Epithelial cell of proximal tubule (primary cell): ENCODE measurements around the gene ITIH4. TPM values are rescaled to one million over a fixed set of nuclear protein-coding genes. Genes with fewer than 3 reads are reported as not detected.
A peak's percentile ranks its signal among the peaks of the same experiment; 100 is the strongest.

Experiments
- DNase-seq: peaks from one replicate; pipeline ENCODE4 v3.0.0-alpha.2; 2011; ENCODE audit warnings: low read depth
- H3K4me3 ChIP-seq: 2 replicates; pipeline ENCODE4 v1.5.1; 2011; ENCODE audit warnings: low read depth, mild to moderate bottlenecking, low read length
- total RNA-seq: library from RNA; depleted of rRNA; stranded (reverse); fragments of >200 nt; gene quantifications from 2 replicates; pipeline ENCODE4 v1.2.3, GENCODE V29; 2015
- TF ChIP-seq, protein P1 (sequence below): conservative IDR thresholded peaks from 2 replicates; pipeline ENCODE4 v1.5.1; 2012; ENCODE audit warnings: low read depth, mild to moderate bottlenecking, low read length

ITIH4 gene
- total RNA-seq, 1 donor from 2014 or later: not detected

DNA sequence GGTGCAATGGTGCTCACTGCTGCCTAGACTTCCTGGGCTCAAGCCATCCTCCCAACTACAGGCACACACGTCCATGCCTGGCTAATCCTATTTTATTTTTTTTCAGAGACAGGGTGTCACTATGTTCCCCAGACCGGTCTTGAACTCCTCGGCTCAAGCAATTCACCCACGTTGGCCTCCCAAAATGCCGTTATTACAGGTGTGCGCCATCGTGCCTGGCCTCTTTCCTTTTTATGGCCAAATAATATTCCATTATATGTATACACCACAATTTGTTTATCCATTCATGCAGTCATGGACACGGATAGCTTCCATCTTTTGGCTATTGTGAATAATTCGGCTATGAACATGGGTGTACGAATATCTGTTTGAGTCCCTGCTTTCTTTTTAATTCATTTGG, 58.8 kb downstream of the ITIH4 start:
- DNase-seq: no peak
- peak overlapping the region; percentile 85 for H3K4me3 ChIP-seq
- TF ChIP-seq, protein P1, sequence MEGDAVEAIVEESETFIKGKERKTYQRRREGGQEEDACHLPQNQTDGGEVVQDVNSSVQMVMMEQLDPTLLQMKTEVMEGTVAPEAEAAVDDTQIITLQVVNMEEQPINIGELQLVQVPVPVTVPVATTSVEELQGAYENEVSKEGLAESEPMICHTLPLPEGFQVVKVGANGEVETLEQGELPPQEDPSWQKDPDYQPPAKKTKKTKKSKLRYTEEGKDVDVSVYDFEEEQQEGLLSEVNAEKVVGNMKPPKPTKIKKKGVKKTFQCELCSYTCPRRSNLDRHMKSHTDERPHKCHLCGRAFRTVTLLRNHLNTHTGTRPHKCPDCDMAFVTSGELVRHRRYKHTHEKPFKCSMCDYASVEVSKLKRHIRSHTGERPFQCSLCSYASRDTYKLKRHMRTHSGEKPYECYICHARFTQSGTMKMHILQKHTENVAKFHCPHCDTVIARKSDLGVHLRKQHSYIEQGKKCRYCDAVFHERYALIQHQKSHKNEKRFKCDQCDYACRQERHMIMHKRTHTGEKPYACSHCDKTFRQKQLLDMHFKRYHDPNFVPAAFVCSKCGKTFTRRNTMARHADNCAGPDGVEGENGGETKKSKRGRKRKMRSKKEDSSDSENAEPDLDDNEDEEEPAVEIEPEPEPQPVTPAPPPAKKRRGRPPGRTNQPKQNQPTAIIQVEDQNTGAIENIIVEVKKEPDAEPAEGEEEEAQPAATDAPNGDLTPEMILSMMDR: no peak

DNA sequence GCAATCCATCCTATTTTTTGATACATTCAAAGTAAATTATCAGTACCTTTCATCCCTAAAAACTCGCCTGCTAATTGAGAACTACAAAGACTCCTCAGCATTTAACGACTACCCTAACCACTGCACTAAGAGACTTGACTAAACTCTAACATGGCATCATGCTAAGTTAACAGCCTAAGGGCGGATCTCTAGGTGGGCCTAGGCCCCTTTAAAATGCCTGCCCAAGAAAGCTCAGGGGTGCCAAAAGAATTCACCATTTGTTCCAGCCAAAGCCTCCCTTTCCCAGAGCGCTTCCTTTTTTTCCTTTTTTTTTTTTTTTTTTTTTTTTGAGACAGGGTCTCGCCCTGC, 59.2 kb downstream of the ITIH4 start:
- no peak for DNase-seq
- TF ChIP-seq, protein P1: no peak
- peak overlapping the region; percentile 85 for H3K4me3 ChIP-seq

DNA sequence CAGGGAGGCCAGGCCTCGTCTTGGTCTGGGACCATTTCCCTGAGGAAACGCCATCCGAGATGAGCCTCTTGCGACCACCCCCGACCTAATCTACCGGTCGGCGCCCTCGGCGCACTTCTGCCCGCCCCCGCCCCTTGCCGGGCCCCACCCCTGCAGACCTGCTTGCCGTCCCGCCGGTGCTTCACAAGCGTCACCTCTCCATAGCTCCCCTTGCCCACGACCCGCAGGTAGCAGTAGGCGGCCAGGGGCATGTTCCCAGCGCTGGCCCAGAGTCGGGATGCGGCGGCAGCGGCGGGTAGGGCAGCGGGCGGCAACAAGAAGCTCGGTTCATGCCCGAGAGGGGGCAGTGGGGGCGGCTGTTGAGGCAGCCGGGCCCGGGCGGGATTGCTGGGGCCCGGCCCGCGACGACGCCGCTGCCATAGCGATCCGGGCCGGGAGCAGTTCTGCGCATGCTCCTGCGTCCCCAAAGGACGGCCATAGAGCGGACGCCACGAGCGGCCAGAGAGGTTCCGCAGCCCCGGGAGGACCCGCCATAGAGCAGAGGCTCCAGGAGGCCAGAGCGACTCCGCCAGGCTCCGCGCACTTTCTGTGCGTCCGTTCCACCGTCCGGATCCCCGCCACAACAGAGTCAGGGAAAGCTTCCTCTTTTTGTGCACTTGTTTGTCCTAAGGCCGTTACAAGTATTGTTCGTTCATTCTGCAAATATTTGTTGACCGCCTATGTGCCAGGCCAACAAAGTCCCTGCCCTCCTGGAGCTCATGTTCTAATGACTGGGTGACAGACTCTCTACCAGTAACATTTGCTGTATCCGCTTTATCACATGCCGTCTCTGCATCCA, 59.8 kb downstream of the ITIH4 start, which contains the start of gene NEK4:
TSS of gene NEK4 (minus strand) at position 445 of the 838 bp plus-strand sequence. CDS start at position 251, 194 bp downstream.
- DNase-seq: peak; percentile 7
- peak within 1 kb of the TSS; percentile 85 for H3K4me3 ChIP-seq
- TF ChIP-seq, protein P1: no peak

DNA sequence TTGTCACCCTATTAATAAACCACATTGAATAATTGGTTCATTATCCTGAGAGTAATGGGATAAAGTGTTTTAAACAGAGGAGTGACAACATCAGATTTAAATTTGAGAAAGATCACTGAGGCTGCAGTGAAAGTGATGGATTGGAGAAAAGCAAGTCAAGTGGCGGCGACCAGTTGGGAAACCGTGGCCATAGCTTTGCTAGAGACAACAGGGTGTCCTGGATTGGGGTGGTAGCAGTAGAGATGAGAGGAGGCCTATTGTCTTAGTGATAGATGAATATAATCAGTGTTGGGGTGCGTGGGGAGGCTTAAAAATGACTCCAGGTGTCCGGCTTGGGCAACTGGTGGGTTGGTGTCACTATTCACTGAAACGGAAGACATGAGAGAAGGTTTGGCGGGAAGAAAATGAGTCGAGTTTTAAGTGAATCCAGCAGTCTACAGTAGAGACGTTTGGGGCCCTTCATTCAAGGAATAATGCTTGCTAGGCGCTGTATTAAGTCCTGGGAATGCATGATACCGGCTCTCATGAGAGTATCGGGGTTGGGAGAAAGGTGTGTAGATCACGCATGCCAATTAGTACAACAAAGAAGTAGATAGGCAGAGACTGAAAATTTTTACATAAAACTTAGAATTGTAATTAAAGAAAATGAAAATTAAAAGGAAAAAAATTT, 60.6 kb downstream of the ITIH4 start:
- peak overlapping the region; percentile 85 for H3K4me3 ChIP-seq
- TF ChIP-seq, protein P1: no peak
- DNase-seq: no peak

DNA sequence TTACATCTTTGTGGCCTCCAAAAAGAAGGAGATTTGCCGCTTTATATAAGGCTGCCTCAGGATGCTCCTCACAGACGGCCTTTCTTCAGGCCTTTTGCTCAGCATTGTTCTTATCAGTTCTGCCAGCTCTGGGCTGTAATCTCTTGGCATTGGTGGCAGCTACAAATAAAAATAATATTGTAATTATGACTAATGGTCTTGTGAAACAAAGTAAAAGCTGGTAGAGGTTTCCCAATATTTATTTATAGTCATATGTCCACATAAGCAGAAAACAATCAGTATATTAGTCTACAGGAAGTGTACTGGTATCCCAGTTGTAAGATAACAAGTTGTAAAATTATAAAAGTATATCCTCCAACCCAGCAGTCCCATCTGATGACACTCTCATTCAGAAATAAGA, 67.0 kb downstream of the ITIH4 start:
- TF ChIP-seq, protein P1: no peak
- no peak overlapping the region for H3K4me3 ChIP-seq
- no peak for DNase-seq

Other genes with a start within 250 kb of the ITIH4 start
- 40.5 and 51.5 TPM in 2 replicates for gene PBRM1, start 144.8 kb downstream of the ITIH4 start, total RNA-seq
- gene GNL3, start 144.6 kb downstream of the ITIH4 start, total RNA-seq: 128 and 141 TPM in 2 replicates
- 59.2 and 59.5 TPM in 2 replicates for gene GLT8D1, start 124.9 kb downstream of the ITIH4 start, total RNA-seq
- 171 and 212 TPM in 2 replicates for gene SPCS1, start 124.6 kb downstream of the ITIH4 start, total RNA-seq
- gene NEK4, start 59.7 kb downstream of the ITIH4 start, total RNA-seq: 13.3 and 22.9 TPM in 2 replicates
- not detected in 2 replicates for gene ITIH1, start 53.1 kb downstream of the ITIH4 start, total RNA-seq
- not detected in 2 replicates for gene ITIH3, start 35.9 kb downstream of the ITIH4 start, total RNA-seq
- not detected in 2 replicates for gene MUSTN1, start 4.3 kb upstream of the ITIH4 start, total RNA-seq
- 7.7 and 13.1 TPM in 2 replicates for gene STIMATE, start 66.9 kb upstream of the ITIH4 start, total RNA-seq
- gene SFMBT1, start 215.4 kb upstream of the ITIH4 start, total RNA-seq: 1.8 and 8.3 TPM in 2 replicates